ENCODE data around the gene ROPN1.

DNA sequence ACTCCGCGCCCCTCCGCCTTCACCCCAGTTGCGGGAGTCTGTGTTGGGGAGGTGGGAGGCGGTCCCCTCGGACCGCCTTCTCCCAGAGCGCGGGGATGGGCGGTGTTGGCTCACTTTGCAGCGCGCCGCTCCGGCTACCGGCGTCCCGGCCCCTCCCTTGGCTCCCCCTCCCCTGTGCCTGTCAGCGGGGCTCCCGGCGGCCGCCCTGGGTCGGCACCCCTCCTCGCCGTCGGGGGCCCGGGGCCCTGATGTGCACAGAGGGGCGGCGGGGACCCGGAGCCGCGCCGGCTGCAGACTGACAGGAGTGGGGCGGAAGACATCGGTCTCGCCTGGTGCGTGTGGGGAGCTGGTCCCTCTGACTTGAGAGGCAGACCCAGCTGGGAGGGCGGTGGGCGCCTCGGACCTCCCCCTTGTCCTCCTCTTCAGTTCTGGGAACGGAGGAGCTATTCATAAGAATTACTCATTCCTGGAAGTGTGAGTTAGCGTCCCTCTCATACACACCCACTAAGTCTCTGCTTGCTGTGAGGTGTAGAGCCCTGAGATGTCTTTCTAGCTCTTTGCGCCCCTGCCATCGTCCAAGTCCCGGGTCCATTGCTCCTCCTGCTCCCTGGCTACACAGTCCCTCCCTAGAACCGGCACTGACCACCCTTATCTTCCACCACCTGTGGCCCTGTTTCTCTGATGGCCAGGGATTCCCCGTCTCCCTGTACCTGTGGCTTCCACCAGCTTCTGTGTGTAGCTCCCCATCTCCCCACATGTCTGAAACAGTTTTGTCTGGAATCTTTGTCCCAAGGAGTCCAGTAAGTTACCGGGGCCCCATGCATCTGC, 42.3 kb upstream of the ROPN1 start:
- TF ChIP-seq CTCF (IDR thresholded peaks at IDR 0.05; ENCODE audit: borderline replicate concordance, extremely low read depth, low read length, poor library complexity, severe bottlenecking) = no peak
- TF ChIP-seq EZH2 (IDR thresholded peaks at IDR 0.05; ENCODE audit: borderline replicate concordance, low read depth, low read length, severe bottlenecking) = no peak
